ENCODE measurements around the gene ESYT2.
"Not testable (repeated sequence)": the region's sequence is repeated elsewhere in the genome, so short reads cannot be mapped to it uniquely, and the experiment has no call there.

Gene ESYT2

GRCh38 chr7:158854681-158855081, 25.4 kb upstream of the ESYT2 start:
- Histone ChIP-seq H3K9me3 (ENCODE audit: control insufficient read depth in 1 of 2, low read length in 2 of 2) (no peaks in the 10 kb centered on the region), H3K36me3 (ENCODE audit: control insufficient read depth in 1 of 2, insufficient read depth in 2 of 2, low read length in 2 of 2) (no peaks in the 10 kb centered on the region), H3K27me3 (ENCODE audit: control insufficient read depth in 1 of 2, insufficient read depth in 2 of 2, low read length in 2 of 2) (no peaks in the 10 kb centered on the region), H3K4me1 (ENCODE audit: control insufficient read depth in 1 of 2, insufficient read depth in 2 of 2, low read length in 2 of 2) (peaks cover 16 to 22% of the 10 kb centered on the region in 2 donors), H3K27ac (ENCODE audit: low read depth, low read length) (no peak overlapping the region), H3K9ac (ENCODE audit: low read depth in 1 of 2, low read length in 2 of 2) (no peak overlapping the region), H3K4me3 (ENCODE audit: low read depth in 1 of 2, low read length in 2 of 2) (no peak overlapping the region)

- H3K27me3 ChIP-seq (ENCODE audit: control insufficient read depth in 1 of 2, insufficient read depth in 2 of 2, low read length in 2 of 2): no peaks in the 10 kb centered on the region
- H3K9ac ChIP-seq (ENCODE audit: low read depth in 1 of 2, low read length in 2 of 2): no peak overlapping the region
- no peaks in the 10 kb centered on the region for H3K36me3 ChIP-seq (ENCODE audit: control insufficient read depth in 1 of 2, insufficient read depth in 2 of 2, low read length in 2 of 2)
- no peaks in the 10 kb centered on the region for H3K9me3 ChIP-seq (ENCODE audit: control insufficient read depth in 1 of 2, low read length in 2 of 2)
- H3K4me3 ChIP-seq (ENCODE audit: low read depth in 1 of 2, low read length in 2 of 2): no peak overlapping the region
- H3K27ac ChIP-seq (ENCODE audit: low read depth, low read length): no peak overlapping the region
- peaks cover 9 to 10% of the 10 kb centered on the region in 2 donors for H3K4me1 ChIP-seq (ENCODE audit: control insufficient read depth in 1 of 2, insufficient read depth in 2 of 2, low read length in 2 of 2)
These were observed 21.3 kb upstream of the ESYT2 start for GRCh38 chr7:158850545-158851102.

- Histone ChIP-seq H3K27ac (ENCODE audit: low read depth, low read length) (no peak overlapping the region), H3K36me3 (ENCODE audit: control insufficient read depth in 1 of 2, insufficient read depth in 2 of 2, low read length in 2 of 2) (no peaks in the 10 kb centered on the region), H3K9ac (ENCODE audit: low read depth in 1 of 2, low read length in 2 of 2) (no peak overlapping the region), H3K4me1 (ENCODE audit: control insufficient read depth in 1 of 2, insufficient read depth in 2 of 2, low read length in 2 of 2) (peaks cover 9 to 10% of the 10 kb centered on the region in 2 donors), H3K27me3 (ENCODE audit: control insufficient read depth in 1 of 2, insufficient read depth in 2 of 2, low read length in 2 of 2) (no peaks in the 10 kb centered on the region), H3K9me3 (ENCODE audit: control insufficient read depth in 1 of 2, low read length in 2 of 2) (no peaks in the 10 kb centered on the region), H3K4me3 (ENCODE audit: low read depth in 1 of 2, low read length in 2 of 2) (no peak overlapping the region)
These were observed 20.6 kb upstream of the ESYT2 start for GRCh38 chr7:158849768-158850544.

GRCh38 chr7:158849442-158849767, 20.1 kb upstream of the ESYT2 start:
- Histone ChIP-seq H3K9ac (ENCODE audit: low read depth in 1 of 2, low read length in 2 of 2) (no peak overlapping the region), H3K27ac (ENCODE audit: low read depth, low read length) (no peak overlapping the region), H3K4me3 (ENCODE audit: low read depth in 1 of 2, low read length in 2 of 2) (no peak overlapping the region), H3K36me3 (ENCODE audit: control insufficient read depth in 1 of 2, insufficient read depth in 2 of 2, low read length in 2 of 2) (no peaks in the 10 kb centered on the region), H3K27me3 (ENCODE audit: control insufficient read depth in 1 of 2, insufficient read depth in 2 of 2, low read length in 2 of 2) (no peaks in the 10 kb centered on the region), H3K4me1 (ENCODE audit: control insufficient read depth in 1 of 2, insufficient read depth in 2 of 2, low read length in 2 of 2) (peaks cover 9 to 10% of the 10 kb centered on the region in 2 donors), H3K9me3 (ENCODE audit: control insufficient read depth in 1 of 2, low read length in 2 of 2) (no peaks in the 10 kb centered on the region)

GRCh38 chr7:158847451-158847866, 18.1 kb upstream of the ESYT2 start:
- no peak overlapping the region for H3K9ac ChIP-seq (ENCODE audit: low read depth in 1 of 2, low read length in 2 of 2)

GRCh38 chr7:158846304-158846703, 17.0 kb upstream of the ESYT2 start:
- H3K27ac ChIP-seq (ENCODE audit: low read depth, low read length): no peak overlapping the region

More at GRCh38 chr7:158847451-158847866, 18.1 kb upstream of the ESYT2 start:
- Histone ChIP-seq H3K27ac (ENCODE audit: low read depth, low read length) (no peak overlapping the region), H3K9me3 (ENCODE audit: control insufficient read depth in 1 of 2, low read length in 2 of 2) (no peaks in the 10 kb centered on the region), H3K4me1 (ENCODE audit: control insufficient read depth in 1 of 2, insufficient read depth in 2 of 2, low read length in 2 of 2) (peaks cover 9 to 10% of the 10 kb centered on the region in 2 donors), H3K36me3 (ENCODE audit: control insufficient read depth in 1 of 2, insufficient read depth in 2 of 2, low read length in 2 of 2) (no peaks in the 10 kb centered on the region), H3K4me3 (ENCODE audit: low read depth in 1 of 2, low read length in 2 of 2) (no peak overlapping the region), H3K27me3 (ENCODE audit: control insufficient read depth in 1 of 2, insufficient read depth in 2 of 2, low read length in 2 of 2) (no peaks in the 10 kb centered on the region)

GRCh38 chr7:158843771-158844170, 14.5 kb upstream of the ESYT2 start:
- Histone ChIP-seq H3K9ac (ENCODE audit: low read depth in 1 of 2, low read length in 2 of 2) (no peak overlapping the region), H3K4me3 (ENCODE audit: low read depth in 1 of 2, low read length in 2 of 2) (no peak overlapping the region), H3K27ac (ENCODE audit: low read depth, low read length) (no peak overlapping the region), H3K4me1 (ENCODE audit: control insufficient read depth in 1 of 2, insufficient read depth in 2 of 2, low read length in 2 of 2) (no peaks in the 10 kb centered on the region), H3K27me3 (ENCODE audit: control insufficient read depth in 1 of 2, insufficient read depth in 2 of 2, low read length in 2 of 2) (no peaks in the 10 kb centered on the region), H3K36me3 (ENCODE audit: control insufficient read depth in 1 of 2, insufficient read depth in 2 of 2, low read length in 2 of 2) (no peaks in the 10 kb centered on the region), H3K9me3 (ENCODE audit: control insufficient read depth in 1 of 2, low read length in 2 of 2) (no peaks in the 10 kb centered on the region)

More at GRCh38 chr7:158846304-158846703, 17.0 kb upstream of the ESYT2 start:
- Histone ChIP-seq H3K27me3 (ENCODE audit: control insufficient read depth in 1 of 2, insufficient read depth in 2 of 2, low read length in 2 of 2) (no peaks in the 10 kb centered on the region), H3K4me1 (ENCODE audit: control insufficient read depth in 1 of 2, insufficient read depth in 2 of 2, low read length in 2 of 2) (peaks cover 9 to 10% of the 10 kb centered on the region in 2 donors), H3K9me3 (ENCODE audit: control insufficient read depth in 1 of 2, low read length in 2 of 2) (no peaks in the 10 kb centered on the region), H3K4me3 (ENCODE audit: low read depth in 1 of 2, low read length in 2 of 2) (no peak overlapping the region), H3K9ac (ENCODE audit: low read depth in 1 of 2, low read length in 2 of 2) (no peak overlapping the region), H3K36me3 (ENCODE audit: control insufficient read depth in 1 of 2, insufficient read depth in 2 of 2, low read length in 2 of 2) (no peaks in the 10 kb centered on the region)

GRCh38 chr7:158842486-158842885, 13.2 kb upstream of the ESYT2 start:
- Histone ChIP-seq H3K27ac (ENCODE audit: low read depth, low read length) (no peak overlapping the region), H3K36me3 (ENCODE audit: control insufficient read depth in 1 of 2, insufficient read depth in 2 of 2, low read length in 2 of 2) (no peaks in the 10 kb centered on the region), H3K4me3 (ENCODE audit: low read depth in 1 of 2, low read length in 2 of 2) (no peak overlapping the region), H3K27me3 (ENCODE audit: control insufficient read depth in 1 of 2, insufficient read depth in 2 of 2, low read length in 2 of 2) (no peaks in the 10 kb centered on the region), H3K9me3 (ENCODE audit: control insufficient read depth in 1 of 2, low read length in 2 of 2) (no peaks in the 10 kb centered on the region), H3K4me1 (ENCODE audit: control insufficient read depth in 1 of 2, insufficient read depth in 2 of 2, low read length in 2 of 2) (no peaks in the 10 kb centered on the region), H3K9ac (ENCODE audit: low read depth in 1 of 2, low read length in 2 of 2) (no peak overlapping the region)

GRCh38 chr7:158840604-158841003, 11.3 kb upstream of the ESYT2 start:
- H3K4me1 ChIP-seq (ENCODE audit: control insufficient read depth in 1 of 2, insufficient read depth in 2 of 2, low read length in 2 of 2): no peaks in the 10 kb centered on the region
- no peaks in the 10 kb centered on the region for H3K27me3 ChIP-seq (ENCODE audit: control insufficient read depth in 1 of 2, insufficient read depth in 2 of 2, low read length in 2 of 2)
- H3K9ac ChIP-seq (ENCODE audit: low read depth in 1 of 2, low read length in 2 of 2): no peak overlapping the region
- H3K9me3 ChIP-seq (ENCODE audit: control insufficient read depth in 1 of 2, low read length in 2 of 2): no peaks in the 10 kb centered on the region
- no peak overlapping the region for H3K27ac ChIP-seq (ENCODE audit: low read depth, low read length)
- no peak overlapping the region for H3K4me3 ChIP-seq (ENCODE audit: low read depth in 1 of 2, low read length in 2 of 2)
- no peaks in the 10 kb centered on the region for H3K36me3 ChIP-seq (ENCODE audit: control insufficient read depth in 1 of 2, insufficient read depth in 2 of 2, low read length in 2 of 2)

GRCh38 chr7:158839177-158839576, 9.9 kb upstream of the ESYT2 start:
- H3K4me3 ChIP-seq (ENCODE audit: low read depth in 1 of 2, low read length in 2 of 2); H3K9me3 ChIP-seq (ENCODE audit: control insufficient read depth in 1 of 2, low read length in 2 of 2); H3K27me3 ChIP-seq (ENCODE audit: control insufficient read depth in 1 of 2, insufficient read depth in 2 of 2, low read length in 2 of 2); H3K4me1 ChIP-seq (ENCODE audit: control insufficient read depth in 1 of 2, insufficient read depth in 2 of 2, low read length in 2 of 2); H3K36me3 ChIP-seq (ENCODE audit: control insufficient read depth in 1 of 2, insufficient read depth in 2 of 2, low read length in 2 of 2); H3K27ac ChIP-seq (ENCODE audit: low read depth, low read length); H3K9ac ChIP-seq (ENCODE audit: low read depth in 1 of 2, low read length in 2 of 2): not testable (repeated sequence)
